Tibial nerve (tissue), 3 donors: ENCODE data around the gene MEF2D.

Source experiments
- POLR2A ChIP-seq, 2 donors: fragments of 450-650 bp; IDR thresholded peaks; one replicate each; pipeline ENCODE4 v1.6.1; 2017; ENCODE audit warnings: antibody characterized with exemption in 2 of 2, mild to moderate bottlenecking in 2 of 2, moderate library complexity in 2 of 2
- TF ChIP-seq, protein P1 (sequence below), 5 experiments: fragments of 200-600 bp in 3 of 5; fragments of 450-650 bp in 2 of 5; sonication (generic) in 3 of 5; IDR thresholded peaks; one replicate each; pipeline ENCODE4 v1.5.1; 2016 to 2019; ENCODE audit warnings: antibody characterized with exemption in 5 of 5, mild to moderate bottlenecking in 3 of 5, moderate library complexity in 2 of 5

DNA sequence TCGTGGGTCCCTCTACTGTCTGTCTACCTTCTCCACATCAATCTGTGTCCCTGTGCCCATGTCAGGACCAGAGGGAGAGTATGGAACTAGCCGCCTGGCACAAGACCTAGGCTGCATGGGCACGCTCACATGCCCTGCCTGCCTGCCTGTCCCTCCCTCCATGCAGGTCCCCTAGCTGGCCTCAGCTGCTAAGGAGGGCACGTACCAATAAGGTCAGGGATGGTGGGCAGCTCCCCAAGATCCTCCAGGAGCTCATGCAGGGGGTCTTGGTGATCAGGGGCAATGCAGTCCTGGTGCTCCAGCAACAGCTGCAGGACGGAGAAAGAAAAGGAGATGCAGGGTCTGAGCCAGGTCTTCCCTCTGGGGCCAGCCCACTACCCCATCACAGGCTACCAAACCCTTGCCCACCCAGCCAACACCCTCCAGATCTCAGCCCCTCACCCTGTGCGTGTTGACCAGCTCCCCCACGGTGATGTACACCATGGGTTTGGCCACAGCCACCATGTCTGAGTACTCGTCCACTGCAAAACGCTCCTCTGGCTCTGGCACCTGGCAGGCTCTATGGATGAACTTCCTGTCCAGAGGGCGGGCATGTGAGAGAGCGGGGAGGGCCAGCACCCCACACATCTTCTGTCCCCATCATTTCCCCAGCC is 33.1 kb upstream of the MEF2D start:
- TF ChIP-seq POLR2A (IDR thresholded peaks at IDR 0.05), result no peak
- TF ChIP-seq, protein P1, sequence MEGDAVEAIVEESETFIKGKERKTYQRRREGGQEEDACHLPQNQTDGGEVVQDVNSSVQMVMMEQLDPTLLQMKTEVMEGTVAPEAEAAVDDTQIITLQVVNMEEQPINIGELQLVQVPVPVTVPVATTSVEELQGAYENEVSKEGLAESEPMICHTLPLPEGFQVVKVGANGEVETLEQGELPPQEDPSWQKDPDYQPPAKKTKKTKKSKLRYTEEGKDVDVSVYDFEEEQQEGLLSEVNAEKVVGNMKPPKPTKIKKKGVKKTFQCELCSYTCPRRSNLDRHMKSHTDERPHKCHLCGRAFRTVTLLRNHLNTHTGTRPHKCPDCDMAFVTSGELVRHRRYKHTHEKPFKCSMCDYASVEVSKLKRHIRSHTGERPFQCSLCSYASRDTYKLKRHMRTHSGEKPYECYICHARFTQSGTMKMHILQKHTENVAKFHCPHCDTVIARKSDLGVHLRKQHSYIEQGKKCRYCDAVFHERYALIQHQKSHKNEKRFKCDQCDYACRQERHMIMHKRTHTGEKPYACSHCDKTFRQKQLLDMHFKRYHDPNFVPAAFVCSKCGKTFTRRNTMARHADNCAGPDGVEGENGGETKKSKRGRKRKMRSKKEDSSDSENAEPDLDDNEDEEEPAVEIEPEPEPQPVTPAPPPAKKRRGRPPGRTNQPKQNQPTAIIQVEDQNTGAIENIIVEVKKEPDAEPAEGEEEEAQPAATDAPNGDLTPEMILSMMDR (IDR thresholded peaks at IDR 0.05), result no peak
